Measurements from ENCODE around the gene SUCLG2.

DNA sequence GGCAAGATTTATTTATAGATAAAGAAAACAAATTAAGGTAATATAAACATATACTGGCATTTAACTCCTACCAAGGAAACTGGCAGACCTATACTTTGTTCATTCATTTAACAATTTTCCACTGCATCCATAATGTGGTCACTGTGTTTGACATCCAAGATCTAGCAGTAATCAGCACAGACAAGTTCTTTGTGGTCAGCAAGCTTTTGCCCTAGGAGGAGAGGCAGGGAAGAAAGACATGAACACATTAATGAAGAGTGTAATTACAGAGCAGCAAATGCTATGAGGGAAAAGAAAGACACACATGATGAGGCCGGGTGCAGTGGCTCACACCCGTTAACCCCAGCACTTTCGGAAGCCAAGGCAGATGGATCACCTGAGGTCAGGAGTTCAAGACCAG lies 34.4 kb downstream of the SUCLG2 start:
- TF ChIP-seq, protein P1, sequence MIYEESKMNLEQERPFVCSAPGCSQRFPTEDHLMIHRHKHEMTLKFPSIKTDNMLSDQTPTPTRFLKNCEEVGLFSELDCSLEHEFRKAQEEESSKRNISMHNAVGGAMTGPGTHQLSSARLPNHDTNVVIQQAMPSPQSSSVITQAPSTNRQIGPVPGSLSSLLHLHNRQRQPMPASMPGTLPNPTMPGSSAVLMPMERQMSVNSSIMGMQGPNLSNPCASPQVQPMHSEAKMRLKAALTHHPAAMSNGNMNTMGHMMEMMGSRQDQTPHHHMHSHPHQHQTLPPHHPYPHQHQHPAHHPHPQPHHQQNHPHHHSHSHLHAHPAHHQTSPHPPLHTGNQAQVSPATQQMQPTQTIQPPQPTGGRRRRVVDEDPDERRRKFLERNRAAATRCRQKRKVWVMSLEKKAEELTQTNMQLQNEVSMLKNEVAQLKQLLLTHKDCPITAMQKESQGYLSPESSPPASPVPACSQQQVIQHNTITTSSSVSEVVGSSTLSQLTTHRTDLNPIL (CRISPR knock-in tag; IDR thresholded peaks at IDR 0.05; ENCODE audit: low read depth): no peak
- TF ChIP-seq TOX (CRISPR knock-in tag; IDR thresholded peaks at IDR 0.05; ENCODE audit: borderline replicate concordance) (no peak), ISL1 (CRISPR knock-in tag; IDR thresholded peaks at IDR 0.05) (no peak), ZFP30 (CRISPR knock-in tag; IDR thresholded peaks at IDR 0.05) (no peak), TCF4 (CRISPR knock-in tag; IDR thresholded peaks at IDR 0.05; ENCODE audit: borderline replicate concordance) (no peak), BACH2 (CRISPR knock-in tag; IDR thresholded peaks at IDR 0.05; ENCODE audit: borderline replicate concordance) (no peak), SNAI2 (CRISPR knock-in tag; IDR thresholded peaks at IDR 0.05) (no peak), PATZ1 (CRISPR knock-in tag; IDR thresholded peaks at IDR 0.05; ENCODE audit: borderline replicate concordance) (no peak), ZNF70 (CRISPR knock-in tag; IDR thresholded peaks at IDR 0.05) (no peak), ARNTL (CRISPR knock-in tag; IDR thresholded peaks at IDR 0.05; ENCODE audit: borderline replicate concordance, low read depth) (no peak), PPARA (CRISPR knock-in tag; IDR thresholded peaks at IDR 0.05; ENCODE audit: borderline replicate concordance) (no peak), ZC3H10 (CRISPR knock-in tag; IDR thresholded peaks at IDR 0.05) (no peak)
- TF ChIP-seq, protein P2, sequence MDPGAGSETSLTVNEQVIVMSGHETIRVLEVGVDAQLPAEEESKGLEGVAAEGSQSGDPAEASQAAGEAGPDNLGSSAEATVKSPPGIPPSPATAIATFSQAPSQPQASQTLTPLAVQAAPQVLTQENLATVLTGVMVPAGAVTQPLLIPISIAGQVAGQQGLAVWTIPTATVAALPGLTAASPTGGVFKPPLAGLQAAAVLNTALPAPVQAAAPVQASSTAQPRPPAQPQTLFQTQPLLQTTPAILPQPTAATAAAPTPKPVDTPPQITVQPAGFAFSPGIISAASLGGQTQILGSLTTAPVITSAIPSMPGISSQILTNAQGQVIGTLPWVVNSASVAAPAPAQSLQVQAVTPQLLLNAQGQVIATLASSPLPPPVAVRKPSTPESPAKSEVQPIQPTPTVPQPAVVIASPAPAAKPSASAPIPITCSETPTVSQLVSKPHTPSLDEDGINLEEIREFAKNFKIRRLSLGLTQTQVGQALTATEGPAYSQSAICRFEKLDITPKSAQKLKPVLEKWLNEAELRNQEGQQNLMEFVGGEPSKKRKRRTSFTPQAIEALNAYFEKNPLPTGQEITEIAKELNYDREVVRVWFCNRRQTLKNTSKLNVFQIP (CRISPR knock-in tag; IDR thresholded peaks at IDR 0.05; ENCODE audit: borderline replicate concordance, low read depth): no peak
- TF ChIP-seq, protein P3, sequence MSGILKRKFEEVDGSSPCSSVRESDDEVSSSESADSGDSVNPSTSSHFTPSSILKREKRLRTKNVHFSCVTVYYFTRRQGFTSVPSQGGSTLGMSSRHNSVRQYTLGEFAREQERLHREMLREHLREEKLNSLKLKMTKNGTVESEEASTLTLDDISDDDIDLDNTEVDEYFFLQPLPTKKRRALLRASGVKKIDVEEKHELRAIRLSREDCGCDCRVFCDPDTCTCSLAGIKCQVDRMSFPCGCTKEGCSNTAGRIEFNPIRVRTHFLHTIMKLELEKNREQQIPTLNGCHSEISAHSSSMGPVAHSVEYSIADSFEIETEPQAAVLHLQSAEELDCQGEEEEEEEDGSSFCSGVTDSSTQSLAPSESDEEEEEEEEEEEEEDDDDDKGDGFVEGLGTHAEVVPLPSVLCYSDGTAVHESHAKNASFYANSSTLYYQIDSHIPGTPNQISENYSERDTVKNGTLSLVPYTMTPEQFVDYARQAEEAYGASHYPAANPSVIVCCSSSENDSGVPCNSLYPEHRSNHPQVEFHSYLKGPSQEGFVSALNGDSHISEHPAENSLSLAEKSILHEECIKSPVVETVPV (CRISPR knock-in tag; IDR thresholded peaks at IDR 0.05): no peak

All from SK-N-SH treated with all-trans-retinoic acid at 6 μM for 48 hours (cell line).